GM19324 (cell line): ENCODE results near the gene TOM1L1.

ENCODE experiments used
- ATAC-seq: cut with Tn5 transposase; IDR thresholded peaks from one replicate; pipeline ENCODE4 v1.9.1; 2021; ENCODE audit warnings: mild to moderate bottlenecking, moderate library complexity; ENCODE audit not compliant: unreplicated experiment, low FRiP score

TOM1L1 gene

DNA sequence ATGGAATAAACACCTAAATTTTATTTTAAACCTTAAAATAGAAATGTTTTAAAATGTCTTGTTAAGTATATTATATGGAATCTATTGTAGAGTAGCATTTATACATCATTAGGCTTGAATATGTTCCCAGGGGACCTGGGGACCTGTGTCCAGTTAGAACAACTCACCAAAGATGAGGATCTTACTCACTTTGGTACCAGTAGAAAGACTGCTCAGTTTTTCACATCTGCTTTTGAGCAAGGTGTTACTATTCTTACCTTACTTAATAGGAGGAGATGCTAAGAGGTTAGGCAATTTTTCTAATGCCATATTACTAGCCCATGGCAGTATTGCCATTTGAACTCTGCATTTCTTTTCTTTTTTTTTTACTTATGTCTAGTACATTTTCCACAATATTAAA, 82.6 kb downstream of the TOM1L1 start:
- no peak for ATAC-seq

DNA sequence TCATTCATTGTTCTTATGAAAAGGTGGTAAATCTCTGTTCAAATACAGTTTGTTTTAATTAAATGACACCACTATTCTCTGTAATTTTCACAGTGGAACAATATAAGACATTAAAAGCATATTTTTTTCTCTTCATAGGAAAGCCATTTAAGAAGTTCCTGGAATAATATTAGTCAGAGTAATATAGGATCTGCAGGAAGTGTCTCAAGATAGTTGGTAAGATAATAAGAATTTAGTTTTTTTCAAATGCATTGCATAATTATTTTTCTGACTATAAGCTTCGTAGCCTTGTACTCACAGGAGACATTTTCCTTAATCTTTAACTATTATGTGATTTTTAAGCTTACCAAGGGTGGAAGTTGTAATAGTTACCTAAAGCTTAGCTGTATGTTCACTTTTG, 84.8 kb downstream of the TOM1L1 start:
- ATAC-seq: no peak

DNA sequence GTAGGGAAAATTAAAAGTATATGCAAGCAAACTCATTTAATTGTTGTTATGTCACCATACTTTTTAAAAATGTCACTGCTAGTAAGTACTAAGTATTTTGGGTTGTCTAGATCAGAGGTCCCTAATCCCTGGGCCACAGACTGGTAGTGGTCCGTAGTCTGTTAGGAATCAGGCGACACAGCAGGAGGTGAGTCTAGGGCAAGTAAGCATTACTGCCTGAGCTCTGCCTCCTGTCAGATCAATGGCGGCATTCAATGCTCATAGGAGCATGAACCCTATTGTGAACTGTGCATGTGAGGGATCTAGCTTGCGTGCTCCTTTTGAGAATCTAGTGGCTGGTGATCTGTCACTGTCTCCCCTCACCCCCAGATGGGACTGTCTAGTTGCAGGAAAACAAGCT, 89.5 kb downstream of the TOM1L1 start:
- ATAC-seq: no peak

DNA sequence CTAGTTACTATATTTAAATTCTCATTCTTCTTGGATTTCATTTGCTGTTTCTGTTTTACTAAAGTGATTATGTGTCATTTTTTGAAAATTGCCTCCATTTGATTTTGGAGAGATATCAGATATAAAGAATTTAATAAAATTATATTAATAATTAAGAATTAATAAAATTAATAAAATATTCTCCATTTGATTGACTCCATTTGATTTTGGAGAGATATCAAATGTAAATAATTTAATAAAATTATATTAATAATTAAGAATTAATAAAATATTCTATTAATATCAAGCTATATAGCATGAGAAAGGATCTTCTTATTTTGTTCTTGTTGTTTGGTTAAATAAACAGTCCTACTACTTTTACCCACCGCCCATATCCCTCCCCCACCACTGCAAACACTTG, 90.9 kb downstream of the TOM1L1 start:
- no peak for ATAC-seq

DNA sequence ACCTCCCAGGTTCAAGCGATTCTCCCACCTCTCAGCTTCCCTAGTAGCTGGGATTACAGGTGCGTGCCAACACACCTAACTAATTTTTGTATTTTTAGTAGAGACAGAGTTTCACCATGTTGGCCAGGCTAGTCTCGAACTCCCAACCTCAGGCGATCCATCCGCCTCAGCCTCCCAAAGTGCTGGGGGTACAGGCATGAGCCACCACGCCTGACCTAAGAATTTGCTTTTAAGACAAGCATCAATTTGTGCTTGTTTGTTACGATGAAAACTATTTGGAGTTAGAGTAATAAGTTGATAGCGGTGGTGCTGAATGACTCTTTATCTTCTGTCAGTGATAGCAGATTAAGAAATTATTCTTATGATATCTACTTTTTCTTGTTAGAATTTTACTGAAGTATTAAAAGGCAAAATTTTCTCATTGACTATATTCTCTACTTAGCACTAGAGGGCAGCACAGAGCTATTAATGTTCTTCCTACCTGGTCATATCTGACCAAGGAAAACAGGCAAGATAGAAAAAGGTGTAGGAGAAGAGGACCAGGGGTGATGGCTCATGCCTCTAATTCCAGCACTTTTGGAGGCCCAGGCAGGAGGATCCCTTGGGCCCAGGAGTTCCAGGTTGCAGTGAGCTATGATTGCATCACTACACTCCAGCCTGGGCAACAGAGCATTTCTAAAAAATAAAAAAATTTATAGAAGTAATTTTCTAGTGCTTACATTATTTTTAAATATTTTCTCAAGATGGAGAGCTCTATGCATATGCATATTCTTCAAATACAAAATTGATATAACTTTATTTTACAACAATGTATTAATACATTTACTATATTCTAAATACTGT, 92.4 kb downstream of the TOM1L1 start:
- ATAC-seq: no peak

DNA sequence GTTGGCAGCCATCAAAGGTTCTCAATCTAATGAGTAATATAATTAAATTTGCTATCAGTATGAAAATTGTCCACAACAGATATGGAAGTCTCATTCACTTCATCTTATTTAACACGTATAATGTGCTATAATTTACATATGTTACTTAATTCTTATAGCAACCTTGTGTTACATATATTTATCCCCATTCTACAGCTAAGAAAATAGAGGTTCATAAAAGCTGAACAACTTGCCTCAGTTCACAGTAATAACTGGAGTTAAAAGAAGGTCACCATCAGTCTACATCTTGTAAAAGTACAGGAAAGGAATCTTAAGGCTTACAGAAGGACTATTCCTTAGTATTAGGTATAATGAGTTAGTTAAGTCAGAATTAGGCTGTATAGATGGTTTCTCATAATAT, 95.8 kb downstream of the TOM1L1 start:
- ATAC-seq: no peak

DNA sequence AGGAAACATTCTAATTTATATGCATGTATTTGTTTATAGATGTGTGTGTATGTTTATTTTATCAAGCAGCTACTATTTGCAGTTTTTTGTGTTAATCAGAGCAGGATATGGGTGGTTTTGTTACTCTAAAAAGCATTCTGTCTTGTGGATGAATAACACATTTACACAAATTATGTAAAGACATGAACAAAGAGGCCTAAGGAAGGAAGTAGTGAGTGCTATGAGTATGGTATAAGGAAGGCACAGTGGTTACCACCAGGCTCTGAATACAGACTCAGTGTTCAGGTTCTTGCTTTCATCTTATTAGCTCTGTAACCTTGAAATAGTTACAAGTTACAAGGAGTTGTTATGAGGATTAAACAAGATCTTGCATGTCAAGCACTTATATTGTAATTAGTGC, 101.8 kb downstream of the TOM1L1 start:
- no peak for ATAC-seq

DNA sequence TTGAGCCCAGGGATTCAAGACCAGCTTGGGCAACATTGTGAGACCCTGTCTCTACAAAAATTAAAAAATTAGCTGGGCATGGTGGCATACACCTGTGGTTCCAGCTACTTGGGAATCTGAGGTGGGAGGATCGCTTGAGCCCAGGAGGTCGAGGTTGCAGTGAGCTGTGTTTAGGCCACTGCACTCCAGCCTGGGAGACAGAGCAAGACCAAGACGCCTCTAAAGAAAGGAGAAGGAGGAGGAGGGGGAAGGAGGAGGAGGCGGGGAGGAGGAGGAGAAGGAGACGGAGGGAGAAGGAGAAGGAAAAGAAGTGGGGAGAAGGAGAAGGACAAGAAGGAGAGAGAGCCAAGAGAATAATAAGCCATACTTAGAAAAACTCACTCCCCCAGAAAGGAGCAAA, 103.8 kb downstream of the TOM1L1 start:
- ATAC-seq: no peak

DNA sequence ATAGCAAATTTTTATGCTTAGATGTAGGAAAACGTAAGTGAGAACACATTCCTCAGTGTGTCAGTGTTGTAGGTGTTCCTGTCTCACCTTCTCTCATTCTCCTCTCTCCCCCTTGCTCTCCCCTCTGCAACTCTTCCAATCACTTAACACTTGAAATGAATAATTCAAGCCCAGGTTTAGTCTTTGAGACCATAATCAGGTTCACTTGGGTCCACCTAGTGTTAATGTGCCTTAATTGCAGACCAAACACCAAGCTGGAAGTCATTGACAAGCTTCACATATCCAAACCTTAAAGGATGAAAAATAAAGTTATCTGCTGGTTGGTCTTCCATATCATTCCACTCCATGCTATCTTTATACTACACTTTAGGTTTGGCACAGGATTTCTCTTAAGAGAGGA, 104.9 kb downstream of the TOM1L1 start:
- ATAC-seq: no peak
